Loucy (cell line): ENCODE measurements around the gene DNAJA3.

ENCODE experiments used
- H2AFZ ChIP-seq: fragments of 200-600 bp; sonication (generic); 2 replicates; pipeline ENCODE4 v1.6.0; 2016; ENCODE audit warnings: antibody characterized with exemption, mild to moderate bottlenecking, low read length, moderate library complexity
- H3F3A ChIP-seq: fragments of 200-600 bp; 2 replicates; pipeline ENCODE4 v1.6.0; 2016; ENCODE audit warnings: antibody characterized with exemption, low read depth, mild to moderate bottlenecking
- H3K27me3 ChIP-seq: fragments of 200-600 bp; sonication (generic); 2 replicates; pipeline ENCODE4 v1.6.1; 2014; ENCODE audit warnings: low read length, mild to moderate bottlenecking; ENCODE audit not compliant: insufficient read depth, poor library complexity, severe bottlenecking
- H3K36me3 ChIP-seq: fragments of 200-600 bp; sonication (generic); 2 replicates; pipeline ENCODE4 v1.6.1; 2016; ENCODE audit warnings: low read length; ENCODE audit not compliant: insufficient read depth
- H3K4me1 ChIP-seq: fragments of 200-600 bp; sonication (generic); 2 replicates; pipeline ENCODE4 v1.5.1; 2014; ENCODE audit warnings: low read length, mild to moderate bottlenecking; ENCODE audit not compliant: insufficient read depth, poor library complexity, severe bottlenecking
- H3K4me2 ChIP-seq: fragments of 200-600 bp; sonication (generic); 2 replicates; pipeline ENCODE4 v1.6.0; 2014; ENCODE audit warnings: antibody characterized with exemption, low read length, low read depth, mild to moderate bottlenecking; ENCODE audit not compliant: poor library complexity, severe bottlenecking
- H3K4me3 ChIP-seq: fragments of 200-600 bp; sonication (generic); 2 replicates; pipeline ENCODE4 v1.5.1; 2014; ENCODE audit warnings: low read length, mild to moderate bottlenecking, mixed read lengths; ENCODE audit not compliant: poor library complexity, severe bottlenecking
- H3K79me2 ChIP-seq: fragments of 200-600 bp; sonication (generic); 2 replicates; pipeline ENCODE4 v1.6.1; 2014; ENCODE audit warnings: low read length; ENCODE audit not compliant: insufficient read depth
- H3K9ac ChIP-seq: fragments of 200-600 bp; sonication (generic); 2 replicates; pipeline ENCODE4 v1.6.0; 2014; ENCODE audit warnings: mild to moderate bottlenecking, low read depth, low read length, moderate library complexity; ENCODE audit not compliant: poor library complexity, severe bottlenecking
- H3K9me2 ChIP-seq: fragments of 200-600 bp; sonication (generic); replicated peaks from 2 replicates; pipeline ENCODE4 v1.6.1; 2016; ENCODE audit warnings: low read depth, low read length, mixed read lengths
- H3K9me3 ChIP-seq: fragments of 200-600 bp; sonication (generic); 2 replicates; pipeline ENCODE4 v1.6.1; 2014; ENCODE audit warnings: mild to moderate bottlenecking, antibody characterized with exemption, low read length, low read depth; ENCODE audit not compliant: insufficient read depth
- H4K20me1 ChIP-seq: fragments of 200-600 bp; sonication (generic); 2 replicates; pipeline ENCODE4 v1.6.0; 2014; ENCODE audit warnings: antibody characterized with exemption, low read length, mild to moderate bottlenecking; ENCODE audit not compliant: insufficient read depth, poor library complexity, severe bottlenecking
- EZH2phosphoT487 ChIP-seq: fragments of 200-600 bp; IDR thresholded peaks from 2 replicates; pipeline ENCODE4 v1.6.1; 2018; ENCODE audit warnings: antibody characterized with exemption, mild to moderate bottlenecking, moderate library complexity, borderline replicate concordance
- TF ChIP-seq, protein P1 (sequence below): fragments of 200-600 bp; sonication (generic); conservative IDR thresholded peaks from 2 replicates; pipeline ENCODE4 v1.5.1; 2014; ENCODE audit warnings: mild to moderate bottlenecking, antibody characterized with exemption, low read length

The DNAJA3 gene

DNA sequence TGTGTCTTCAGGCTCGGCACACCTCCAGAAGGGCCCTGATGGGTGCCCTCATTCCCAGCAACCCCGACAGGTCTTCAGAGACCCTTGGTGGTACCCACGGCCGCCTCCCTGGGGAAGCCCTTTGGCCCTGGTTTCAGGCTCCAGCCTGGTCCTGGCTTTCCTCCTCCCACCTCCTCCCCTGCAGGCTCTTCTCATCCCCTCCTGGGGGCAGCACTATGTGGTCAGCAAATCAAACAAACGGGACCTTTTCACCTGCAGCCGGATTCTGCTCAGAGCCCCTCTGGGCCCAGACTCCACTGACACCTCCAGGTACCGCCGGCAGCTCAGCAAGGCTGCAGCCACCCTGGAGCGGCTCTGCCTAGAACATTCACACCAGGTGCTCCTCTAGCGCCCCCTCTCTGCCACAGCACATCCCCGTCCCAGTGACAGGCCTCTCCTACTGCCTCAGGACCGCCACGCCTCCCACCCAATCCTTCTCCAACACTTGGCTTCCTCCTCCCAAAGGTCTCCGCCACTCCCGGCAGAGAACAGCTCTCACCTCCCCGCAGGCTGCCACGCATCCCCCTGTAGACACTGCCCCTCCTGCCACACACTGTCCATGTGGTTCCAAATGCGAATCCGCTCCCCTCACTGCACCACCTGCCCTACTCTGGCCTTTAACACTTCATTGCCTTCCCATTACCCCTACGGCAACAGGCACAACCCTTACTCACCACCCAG lies 21.3 kb upstream of the DNAJA3 start:
- H3K9ac ChIP-seq: no peak overlapping the region
- no peak for TF ChIP-seq EZH2phosphoT487
- TF ChIP-seq, protein P1, sequence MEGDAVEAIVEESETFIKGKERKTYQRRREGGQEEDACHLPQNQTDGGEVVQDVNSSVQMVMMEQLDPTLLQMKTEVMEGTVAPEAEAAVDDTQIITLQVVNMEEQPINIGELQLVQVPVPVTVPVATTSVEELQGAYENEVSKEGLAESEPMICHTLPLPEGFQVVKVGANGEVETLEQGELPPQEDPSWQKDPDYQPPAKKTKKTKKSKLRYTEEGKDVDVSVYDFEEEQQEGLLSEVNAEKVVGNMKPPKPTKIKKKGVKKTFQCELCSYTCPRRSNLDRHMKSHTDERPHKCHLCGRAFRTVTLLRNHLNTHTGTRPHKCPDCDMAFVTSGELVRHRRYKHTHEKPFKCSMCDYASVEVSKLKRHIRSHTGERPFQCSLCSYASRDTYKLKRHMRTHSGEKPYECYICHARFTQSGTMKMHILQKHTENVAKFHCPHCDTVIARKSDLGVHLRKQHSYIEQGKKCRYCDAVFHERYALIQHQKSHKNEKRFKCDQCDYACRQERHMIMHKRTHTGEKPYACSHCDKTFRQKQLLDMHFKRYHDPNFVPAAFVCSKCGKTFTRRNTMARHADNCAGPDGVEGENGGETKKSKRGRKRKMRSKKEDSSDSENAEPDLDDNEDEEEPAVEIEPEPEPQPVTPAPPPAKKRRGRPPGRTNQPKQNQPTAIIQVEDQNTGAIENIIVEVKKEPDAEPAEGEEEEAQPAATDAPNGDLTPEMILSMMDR: peak; percentile 64
- H3K9me3 ChIP-seq: no peaks in the 10 kb centered on the region
- H3K9me2 ChIP-seq: no peaks in the 10 kb centered on the region
- no peak overlapping the region for H2AFZ ChIP-seq
- no peaks in the 10 kb centered on the region for H3K27me3 ChIP-seq
- peaks cover 2% of the 10 kb centered on the region for H4K20me1 ChIP-seq
- H3K36me3 ChIP-seq: 0 out of 2 replicates have a peak, but pooled peaks cover 4% of the 10 kb centered on the region
- H3K4me3 ChIP-seq: no peak overlapping the region
- no peaks in the 10 kb centered on the region for H3F3A ChIP-seq
- no peaks in the 10 kb centered on the region for H3K79me2 ChIP-seq
- H3K4me1 ChIP-seq: no peaks in the 10 kb centered on the region
- H3K4me2 ChIP-seq: no peak overlapping the region

DNA sequence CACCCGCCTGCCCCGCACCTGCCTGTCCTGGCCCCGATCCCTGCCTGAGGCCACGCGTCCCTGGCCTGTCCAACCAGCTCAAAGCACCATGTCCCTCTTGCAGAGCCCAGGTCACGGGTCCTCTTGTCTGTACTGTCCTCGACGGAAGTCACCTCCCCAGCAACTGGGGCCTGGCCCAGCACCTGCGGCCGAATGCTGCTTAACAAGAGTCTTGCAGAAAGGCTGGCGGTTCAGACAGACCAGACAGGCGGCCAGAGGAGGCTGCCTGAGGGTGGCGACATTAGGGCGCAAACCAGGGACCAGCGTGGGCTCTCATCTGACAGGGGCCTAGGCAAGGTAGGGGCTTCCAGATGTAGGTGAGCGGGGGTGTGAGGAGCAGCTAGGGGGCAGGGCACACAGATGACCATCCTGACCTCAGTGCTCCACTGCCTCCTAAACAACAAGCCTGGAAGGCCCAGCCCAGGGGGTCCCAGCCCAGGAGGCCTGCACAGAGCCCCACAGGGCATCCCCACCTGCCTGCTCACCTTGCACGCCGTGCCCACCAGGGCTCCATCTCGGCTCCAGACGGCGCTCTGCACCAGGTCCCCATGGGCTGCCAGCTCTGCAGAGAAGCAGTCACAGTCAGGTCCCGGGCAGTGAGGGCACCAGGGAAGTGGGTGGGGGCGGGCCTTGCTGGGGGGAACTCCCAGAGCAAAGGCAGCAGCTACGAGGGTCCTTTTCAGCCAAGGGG lies 20.5 kb upstream of the DNAJA3 start:
- H3K9me3 ChIP-seq: no peaks in the 10 kb centered on the region
- no peaks in the 10 kb centered on the region for H3K79me2 ChIP-seq
- H4K20me1 ChIP-seq: peaks cover 2% of the 10 kb centered on the region

DNA sequence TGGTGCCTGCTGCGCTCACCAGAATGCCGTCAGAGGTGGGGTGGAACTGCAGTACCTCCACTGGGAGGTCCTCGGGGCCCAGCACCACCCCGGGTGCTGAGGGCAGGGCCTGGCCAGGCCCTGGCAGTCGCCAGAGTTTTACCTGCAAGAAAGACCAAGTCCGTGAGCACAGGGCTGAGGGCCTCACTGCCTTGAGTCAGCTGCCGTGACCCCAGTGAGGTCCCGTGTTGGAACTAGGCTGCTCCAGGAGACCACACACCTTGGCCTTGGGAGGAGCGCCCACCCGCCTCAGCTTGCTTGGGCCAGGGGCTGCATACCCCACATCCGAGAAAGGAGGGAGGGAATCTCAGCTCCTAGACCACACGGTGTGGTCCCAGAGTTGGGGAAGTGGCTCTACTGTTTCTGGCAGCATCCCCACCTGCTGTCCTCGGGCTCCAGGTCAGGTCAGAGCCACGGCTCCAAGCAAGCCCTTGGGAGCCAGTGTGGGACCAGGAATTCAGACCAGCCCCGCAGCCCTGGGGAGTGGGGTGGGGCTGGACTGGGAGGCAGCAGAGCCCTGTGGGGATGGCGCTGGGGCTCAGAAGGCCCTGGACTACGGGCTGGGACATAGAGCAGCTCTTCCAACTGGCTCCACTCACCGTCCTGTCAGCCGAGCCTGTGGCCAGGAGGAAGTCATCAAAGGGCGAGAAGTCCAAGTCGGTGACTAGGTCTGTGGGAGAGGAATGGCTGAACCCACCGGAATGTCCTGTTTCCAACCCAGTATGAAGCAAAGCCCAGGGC lies 17.9 kb upstream of the DNAJA3 start:
- H3K9me2 ChIP-seq: no peaks in the 10 kb centered on the region
- no peaks in the 10 kb centered on the region for H3F3A ChIP-seq
- no peaks in the 10 kb centered on the region for H3K9me3 ChIP-seq
- H4K20me1 ChIP-seq: peaks cover 2% of the 10 kb centered on the region
- 0 out of 2 replicates have a peak, but pooled peaks cover 4% of the 10 kb centered on the region for H3K36me3 ChIP-seq
- H3K4me1 ChIP-seq: no peaks in the 10 kb centered on the region
- peaks cover 2% of the 10 kb centered on the region; the same call in 1 of the 2 replicates for H3K79me2 ChIP-seq
- H3K27me3 ChIP-seq: no peaks in the 10 kb centered on the region
- no peak overlapping the region for H2AFZ ChIP-seq
- H3K4me3 ChIP-seq: no peak overlapping the region
- H3K9ac ChIP-seq: no peak overlapping the region
- TF ChIP-seq, protein P1: no peak
- no peak for TF ChIP-seq EZH2phosphoT487
- H3K4me2 ChIP-seq: no peak overlapping the region

More for the DNA sequence above, 20.5 kb upstream of the DNAJA3 start:
- Histone ChIP-seq H3K9me2 (no peaks in the 10 kb centered on the region), H3F3A (no peaks in the 10 kb centered on the region), H3K4me1 (no peaks in the 10 kb centered on the region), H3K4me3 (no peak overlapping the region), H3K36me3 (0 out of 2 replicates have a peak, but pooled peaks cover 4% of the 10 kb centered on the region), H3K4me2 (no peak overlapping the region), H3K27me3 (no peaks in the 10 kb centered on the region), H2AFZ (no peak overlapping the region), H3K9ac (no peak overlapping the region)
- no peak for TF ChIP-seq EZH2phosphoT487
- TF ChIP-seq, protein P1: no peak
